GM19372 (cell line): ENCODE results near the gene FZR1.

Source experiments
- ATAC-seq: cut with Tn5 transposase; IDR thresholded peaks from one replicate; pipeline ENCODE4 v1.9.1; 2021; ENCODE audit warnings: mild to moderate bottlenecking, low read depth, moderate library complexity; ENCODE audit not compliant: unreplicated experiment

The FZR1 gene

DNA sequence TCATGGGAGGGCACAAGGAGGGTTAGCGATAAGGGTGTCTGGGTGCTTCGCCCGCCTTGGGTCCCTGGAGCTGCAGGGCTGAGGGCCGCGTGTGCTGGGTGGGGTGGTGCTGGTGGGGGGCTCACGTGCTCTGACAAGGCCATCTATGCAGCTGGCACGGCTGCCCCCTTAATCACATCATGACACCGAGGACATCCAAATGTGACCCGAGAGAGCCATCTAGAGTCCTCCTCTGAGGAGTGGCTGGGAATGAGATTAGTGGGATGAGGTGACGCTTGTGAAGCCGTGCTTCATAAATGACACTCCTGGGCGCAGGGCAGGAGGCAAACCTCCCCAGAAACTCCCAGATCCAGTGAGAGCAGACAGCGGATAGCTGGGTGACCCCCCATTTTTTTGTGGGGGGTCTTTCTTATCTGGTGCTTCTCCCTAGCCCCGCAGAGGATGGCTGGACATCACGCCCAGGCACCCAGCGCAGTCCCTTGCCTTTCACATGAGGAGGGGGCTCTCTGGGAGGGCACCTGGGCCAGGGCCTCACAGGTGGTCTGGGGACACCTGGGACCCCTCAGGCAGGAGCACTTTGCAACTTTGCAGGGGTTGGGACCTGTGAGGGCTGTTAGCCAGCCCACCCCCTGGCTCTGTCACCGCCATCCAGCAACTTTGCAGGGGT, 6.6 kb downstream of the FZR1 start:
- no peak for ATAC-seq

DNA sequence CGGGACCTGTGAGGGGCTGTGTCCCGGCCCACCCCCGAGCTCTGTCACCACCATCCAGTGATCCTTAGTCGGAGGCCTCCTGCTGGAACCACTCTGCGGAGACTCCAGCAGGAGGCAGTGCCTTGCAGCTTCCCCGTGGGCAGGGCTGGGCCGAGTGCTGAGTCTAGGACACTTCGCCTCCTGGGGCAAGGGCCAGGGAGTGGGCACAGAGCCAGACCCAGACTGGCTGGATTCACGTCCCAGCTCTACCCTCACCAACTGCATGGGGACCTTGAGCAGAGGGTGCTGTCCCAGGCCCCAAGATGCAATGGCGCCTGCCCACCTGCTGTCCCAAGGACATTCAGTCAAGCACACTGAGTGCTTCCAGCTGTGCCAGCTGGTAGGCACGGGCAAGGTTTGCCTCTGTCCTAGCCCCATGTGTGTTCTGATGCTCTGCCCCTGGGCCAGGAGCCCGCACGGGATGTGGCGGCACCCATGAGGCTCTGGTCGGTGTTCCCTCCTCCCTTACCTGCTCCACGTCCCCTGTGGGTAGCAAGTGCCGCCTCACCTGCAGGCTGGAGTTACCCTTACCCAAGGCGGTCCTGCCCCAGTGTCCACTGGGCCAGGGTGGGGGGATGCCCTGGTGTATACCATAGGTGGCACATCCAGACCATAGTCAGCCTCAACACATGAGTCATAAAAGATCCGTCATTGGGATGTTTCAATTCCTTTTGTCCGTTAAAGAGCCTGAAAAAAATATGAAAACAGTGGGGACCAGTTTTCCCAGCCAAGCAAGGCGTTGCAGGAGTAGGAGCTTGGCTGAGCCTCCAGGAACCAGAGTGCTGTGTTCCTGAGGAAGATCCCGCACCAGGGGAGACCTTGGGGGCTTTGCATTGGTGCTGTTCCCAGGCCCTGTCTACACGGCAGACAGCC, 7.4 kb downstream of the FZR1 start:
- no peak for ATAC-seq

DNA sequence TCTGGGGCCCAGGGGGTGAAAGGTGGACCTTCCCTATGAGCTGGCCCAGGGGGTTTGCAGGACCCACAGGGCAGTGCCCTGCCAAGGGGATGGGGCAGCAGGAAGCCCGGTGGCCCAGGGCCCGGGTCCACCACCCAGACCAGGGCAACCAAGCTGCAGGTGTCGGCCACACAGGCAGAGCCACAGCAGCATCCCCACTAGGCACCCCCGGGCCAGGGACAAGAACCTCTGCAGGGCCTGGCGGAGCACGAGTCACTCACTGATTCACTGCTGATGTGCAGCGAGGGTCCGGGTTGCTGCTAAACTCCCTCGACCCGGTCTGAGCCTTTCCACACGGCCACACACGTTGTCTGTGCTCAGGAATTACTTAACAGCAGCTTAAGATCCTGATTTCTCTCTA, 8.8 kb downstream of the FZR1 start:
- ATAC-seq, result no peak

DNA sequence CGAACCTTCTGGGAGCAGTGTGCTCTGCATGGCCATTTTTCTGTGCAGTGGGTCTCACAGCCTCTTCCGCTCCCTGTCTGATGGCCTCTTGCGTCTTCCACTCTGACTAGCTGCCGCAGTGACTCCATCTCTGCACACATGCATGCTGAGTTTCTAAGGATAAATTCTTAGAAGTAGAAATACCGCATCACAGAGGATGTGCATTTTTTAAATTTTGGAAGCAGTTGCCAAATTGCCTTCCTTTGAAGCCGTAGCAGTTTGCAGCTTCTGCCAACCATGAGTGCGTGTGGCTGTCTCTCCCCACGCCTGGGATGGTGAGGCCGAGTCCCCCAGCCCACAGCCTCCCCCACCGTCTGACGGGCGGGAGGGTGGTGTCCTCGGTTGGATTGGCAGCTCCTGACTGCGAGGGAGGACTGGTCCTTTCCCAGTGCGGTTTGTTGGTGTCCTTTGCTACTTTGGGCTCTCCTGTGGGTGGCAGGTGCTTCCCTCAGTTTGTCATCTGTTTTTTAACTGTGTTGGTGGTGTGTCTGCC, 9.8 kb downstream of the FZR1 start:
- no peak for ATAC-seq

DNA sequence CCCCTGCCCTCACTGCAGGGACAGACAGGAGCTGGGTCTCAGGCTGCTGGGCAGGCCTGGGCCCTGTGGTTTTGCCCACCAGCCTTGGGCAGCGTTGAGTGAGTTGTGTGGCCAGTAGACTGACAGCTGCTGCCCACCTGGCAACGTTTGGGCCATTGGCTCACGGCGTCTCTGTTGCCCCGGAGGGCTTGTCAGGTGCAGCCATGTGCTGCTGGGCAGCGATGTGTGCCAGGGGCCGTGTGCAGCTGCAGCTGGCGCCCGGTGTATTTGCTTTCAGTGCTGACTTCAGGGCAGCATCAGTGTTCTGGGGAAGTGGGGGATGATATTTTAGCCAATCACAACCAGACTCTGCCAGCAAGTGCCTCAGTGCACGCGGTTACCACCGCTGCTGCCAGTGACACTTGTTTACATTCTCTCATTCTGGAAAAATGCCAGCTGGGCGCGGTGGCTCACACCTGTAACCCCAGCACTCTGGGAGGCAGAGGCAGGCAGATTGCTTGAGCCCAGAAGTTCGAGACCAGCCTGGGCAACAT, 10.6 kb downstream of the FZR1 start:
- no peak for ATAC-seq

DNA sequence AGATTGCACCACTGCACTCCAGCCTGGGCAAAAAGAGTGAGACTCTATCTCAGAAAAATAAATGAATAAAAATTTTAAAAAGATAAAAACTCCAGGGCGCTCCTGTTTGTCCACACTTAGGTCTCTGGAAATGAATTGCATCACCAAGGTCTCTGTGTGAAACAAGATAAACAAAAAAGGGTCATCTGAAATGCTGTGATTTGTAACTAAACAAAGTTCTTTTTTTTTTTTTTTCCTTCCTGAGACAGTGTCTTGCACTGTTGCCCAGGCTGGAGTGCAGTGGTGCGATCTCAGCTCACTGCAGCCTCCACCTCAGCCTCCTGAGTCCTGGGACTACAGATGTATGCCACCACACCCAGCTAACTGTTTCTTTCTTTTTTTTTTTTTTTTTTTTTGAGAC, 11.5 kb downstream of the FZR1 start:
- no peak for ATAC-seq

DNA sequence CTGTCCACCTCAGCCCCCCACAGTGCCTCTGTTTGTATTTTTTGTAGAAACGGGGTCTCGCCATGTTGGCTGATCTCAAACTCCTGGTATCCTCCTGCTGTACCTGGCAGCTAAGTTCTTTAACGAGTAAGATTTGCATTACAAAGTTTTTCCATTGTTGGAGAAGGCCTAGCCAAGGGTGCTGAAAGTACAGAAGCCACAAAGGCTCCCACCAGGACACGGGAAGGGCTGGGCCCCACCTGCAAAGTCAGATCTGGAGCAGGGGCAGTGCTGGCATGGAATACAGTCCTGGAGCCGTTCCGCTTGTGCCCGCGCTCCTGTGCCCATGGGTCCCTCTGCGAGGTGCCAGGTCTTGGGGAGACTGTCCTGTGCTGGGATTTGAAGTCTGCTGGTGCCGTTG, 12.1 kb downstream of the FZR1 start:
- no peak for ATAC-seq

DNA sequence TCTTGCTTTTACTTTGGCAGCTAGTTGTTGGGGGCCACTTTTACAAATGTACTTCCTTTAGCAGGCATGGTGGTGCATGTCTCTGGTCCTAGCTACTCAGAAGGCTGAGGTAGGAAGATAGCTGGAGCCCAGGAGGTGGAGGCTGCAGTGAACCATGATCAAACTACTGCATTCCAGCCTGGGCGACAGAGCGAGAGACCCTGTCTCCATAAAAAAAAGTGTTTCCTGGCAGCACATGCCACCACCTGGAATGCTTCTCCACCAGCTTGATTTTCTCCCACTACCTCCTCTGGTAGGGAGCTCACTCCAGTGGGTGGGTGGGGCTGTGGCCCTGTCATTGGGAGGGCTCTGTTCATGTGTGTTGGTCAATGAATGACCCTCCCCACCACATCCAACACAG, 12.5 kb downstream of the FZR1 start:
- ATAC-seq, result no peak

DNA sequence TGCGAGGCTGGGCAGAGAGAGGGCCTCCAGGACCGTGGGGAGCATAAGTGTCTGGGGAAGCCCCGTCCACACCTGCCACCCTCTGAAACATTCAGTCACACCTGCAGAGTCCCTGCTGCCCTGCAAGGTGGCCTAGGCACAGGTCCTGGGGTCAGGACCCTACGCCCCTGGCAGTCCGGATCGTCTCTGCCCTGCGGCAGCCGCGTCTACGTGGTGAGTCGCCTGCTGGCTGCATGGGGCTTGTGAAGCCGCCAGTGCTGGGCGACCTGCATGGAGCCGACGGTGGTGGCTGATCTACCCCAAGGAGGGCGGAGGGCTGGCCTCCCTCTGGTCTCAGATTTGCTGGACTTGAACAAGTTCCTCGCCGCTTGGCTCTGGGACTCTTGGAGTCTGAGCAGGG, 13.0 kb downstream of the FZR1 start:
- no peak for ATAC-seq

DNA sequence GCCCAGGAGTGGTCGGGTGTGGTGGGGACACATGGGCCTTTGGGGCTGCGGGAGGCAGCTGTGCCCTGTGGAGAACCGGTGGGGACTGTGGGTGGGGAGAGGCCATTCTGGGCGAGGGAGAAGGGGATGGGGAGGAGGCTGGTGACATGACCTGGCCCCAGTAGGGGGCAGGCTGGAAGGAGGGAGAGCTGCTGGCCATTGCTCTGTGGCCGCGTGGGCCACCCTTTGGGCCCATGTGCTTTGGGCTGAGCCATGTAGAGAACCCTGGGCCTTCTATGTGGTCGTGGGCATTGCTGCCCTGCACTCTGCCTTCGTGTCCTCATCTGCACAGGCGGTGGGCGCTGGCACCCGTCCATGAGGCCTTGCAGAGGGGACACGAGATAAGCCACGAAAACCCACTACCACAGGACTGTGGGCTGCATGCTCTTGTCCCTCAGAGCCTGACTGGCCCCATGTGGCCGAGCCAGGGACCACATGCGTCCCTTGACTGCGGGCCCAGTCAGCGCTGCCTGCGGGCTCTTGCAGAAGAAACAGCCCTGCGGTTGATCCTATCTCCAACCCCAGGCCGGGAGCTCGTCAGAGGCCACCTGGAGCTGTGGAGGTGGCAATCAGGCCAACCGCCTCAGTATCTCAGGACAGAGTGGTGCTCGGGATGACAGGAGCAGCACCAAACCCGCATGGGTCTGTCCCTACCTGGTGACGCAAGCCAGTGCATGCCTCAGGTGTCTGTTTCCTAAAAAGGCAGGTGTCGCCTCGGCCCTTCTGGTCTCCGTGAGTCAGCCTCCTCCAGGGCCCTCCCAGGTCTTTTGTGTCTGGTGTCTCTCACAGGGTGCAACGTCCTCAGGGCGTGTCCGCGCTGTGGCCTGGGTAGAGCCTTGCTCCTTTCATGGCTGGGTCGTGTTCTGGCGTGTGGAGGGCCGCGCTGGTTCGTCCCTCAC, 14.3 kb downstream of the FZR1 start:
- no peak for ATAC-seq

DNA sequence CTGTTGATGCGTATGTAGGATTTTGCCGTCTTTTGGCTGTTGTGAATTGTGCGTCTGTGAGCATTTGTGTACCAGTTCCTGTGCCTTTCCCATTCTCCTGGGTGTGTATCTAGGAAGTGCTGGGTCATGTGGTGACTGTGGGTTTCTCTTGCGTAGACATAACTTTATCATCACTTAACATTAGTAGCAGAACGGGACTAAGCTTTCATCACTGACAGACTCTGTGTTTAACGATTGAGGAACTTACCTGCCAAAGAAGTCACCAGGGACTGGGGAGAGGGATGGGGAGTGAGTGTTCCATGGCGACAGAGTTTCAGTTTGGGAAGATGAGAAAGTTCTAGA, 15.0 kb downstream of the FZR1 start:
- no peak for ATAC-seq

DNA sequence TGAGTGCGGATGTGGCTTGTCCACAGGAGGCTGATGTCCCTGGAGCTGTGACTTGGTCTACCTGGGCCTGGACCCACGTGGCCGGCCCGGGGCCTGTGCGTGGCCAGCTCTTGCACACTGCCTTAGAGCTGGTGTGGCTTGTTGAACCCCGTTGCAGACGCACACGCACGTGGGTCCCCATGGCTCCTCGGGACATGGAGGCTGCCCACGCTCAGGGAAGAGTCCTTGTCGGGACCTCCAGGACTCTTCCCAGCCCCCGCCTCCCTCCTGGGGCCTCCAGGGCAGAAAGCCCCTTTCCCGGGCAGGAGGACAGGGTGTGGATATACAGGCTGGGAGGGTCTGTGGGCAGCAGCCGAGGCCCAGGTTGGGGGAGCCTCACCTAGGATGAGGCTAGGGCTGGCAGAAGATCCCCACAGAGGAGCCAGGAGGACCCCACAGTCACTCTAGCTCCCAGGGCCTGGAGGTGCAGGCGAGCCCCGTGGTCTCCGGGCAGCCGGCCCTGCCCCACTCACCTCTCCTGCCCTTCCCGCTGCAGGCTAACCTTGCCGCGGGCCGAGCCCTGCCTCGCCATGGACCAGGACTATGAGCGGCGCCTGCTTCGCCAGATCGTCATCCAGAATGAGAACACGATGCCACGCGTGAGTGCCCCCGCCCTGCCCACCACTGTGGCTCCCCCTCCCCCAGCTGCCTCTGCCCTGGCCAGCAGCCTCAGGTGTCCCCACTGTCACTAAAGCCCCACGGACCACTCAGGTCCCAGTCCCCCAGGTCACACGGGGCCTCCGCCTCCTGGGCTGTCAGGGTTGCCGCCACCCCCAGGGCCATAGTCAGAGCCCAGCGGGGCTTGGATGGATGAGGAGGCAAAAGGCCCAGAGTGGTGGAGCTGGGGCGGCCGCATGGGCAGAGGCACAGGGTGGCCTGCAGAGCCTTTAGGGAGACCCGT, 16.6 kb downstream of the FZR1 start:
- no peak for ATAC-seq

DNA sequence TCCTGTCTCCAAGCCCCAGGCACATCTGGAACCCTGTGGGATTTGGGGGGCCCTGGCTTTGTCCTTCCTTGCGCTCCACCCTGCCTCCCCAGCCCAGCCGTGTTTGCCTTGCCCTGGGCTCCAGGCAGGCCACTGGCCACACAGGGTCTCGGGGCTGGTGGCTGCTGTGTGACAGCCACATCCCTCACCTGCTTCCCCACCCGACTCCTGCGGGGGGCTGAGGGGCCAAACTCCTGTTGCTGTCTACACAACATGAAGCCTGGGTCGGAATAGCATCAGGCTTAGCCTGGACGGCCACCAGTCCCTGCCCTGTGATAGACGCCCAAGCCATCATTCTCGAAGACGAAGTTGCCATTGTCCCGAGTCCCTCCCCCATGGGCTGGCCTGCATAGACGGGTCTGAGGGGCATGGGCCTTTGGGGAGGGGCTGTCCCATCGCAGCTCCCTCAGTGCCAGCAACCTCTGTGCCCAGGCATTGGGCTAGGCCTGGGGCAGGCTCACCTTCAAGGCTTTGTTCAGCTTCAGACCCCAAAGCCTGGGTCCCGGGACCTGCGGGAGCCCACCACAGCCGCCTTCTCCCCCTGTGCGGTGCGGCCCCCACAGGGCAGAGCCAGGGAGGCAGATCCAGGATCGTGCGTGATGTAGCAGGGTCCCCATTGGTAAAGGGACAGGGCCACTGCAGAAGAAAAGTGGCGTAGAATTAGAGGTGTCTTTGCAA, 17.4 kb downstream of the FZR1 start:
- no peak for ATAC-seq

DNA sequence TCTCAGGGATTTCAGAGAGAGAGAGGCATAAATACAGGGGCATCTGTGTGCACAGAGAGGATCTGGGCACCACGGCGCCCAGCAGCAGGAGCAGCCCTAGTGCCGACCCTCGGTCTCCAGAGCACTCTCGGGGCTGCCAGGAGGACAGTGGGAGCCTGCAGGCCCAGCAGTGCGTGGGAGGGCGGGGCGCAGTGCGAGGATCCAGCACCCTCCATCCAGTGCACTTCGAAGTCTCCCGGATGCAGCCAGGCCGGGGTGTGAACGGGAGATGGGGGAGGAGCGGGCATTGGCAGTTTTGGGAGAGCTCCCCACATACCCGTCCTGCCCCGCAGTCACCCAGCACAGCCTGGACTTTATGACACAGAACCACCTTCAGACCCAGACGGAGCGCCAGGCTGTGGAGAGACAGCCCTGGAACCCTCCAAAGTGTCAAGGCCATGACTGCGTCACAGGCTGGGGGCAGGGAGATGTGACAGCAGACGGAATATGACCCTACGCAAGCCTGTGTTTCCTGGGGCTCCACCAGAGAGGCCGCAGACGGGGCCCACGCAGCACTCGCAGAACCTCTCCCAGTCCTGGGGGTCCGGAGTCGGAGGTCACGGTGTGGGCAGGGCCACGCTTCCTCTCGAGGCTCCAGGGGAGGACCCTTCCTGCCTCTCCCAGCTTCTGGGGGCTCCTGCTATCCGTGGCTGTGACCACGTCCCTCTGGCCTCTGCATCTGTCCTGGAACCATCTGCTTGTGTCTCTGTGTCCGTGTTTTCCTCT, 18.1 kb downstream of the FZR1 start:
- ATAC-seq, result no peak

DNA sequence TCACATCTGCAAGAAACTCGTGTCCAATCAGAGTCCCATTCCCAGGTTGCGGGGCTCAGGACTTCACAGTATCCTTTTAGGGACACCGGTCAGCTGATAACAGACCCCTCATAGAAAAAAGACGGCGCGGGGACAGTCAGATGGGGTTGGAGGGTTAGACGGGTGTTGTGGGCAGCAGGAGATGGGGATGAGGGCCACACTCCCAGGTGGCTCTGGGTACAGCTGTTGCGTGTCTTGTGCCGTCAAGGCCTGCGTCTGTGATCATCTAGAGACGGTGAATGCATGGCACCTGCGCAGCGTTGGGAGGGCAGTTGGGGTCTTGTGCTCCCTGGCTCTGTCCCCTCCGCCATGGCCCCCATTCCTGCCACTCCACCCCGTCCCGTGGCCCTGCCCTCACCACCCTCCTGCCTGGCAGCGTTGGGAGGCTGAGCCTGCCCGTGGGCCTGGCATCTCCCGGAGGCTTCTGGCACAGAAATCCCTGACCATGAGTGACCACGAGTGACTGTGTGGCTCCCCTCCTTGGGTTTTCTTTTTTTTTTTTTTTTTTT, 18.9 kb downstream of the FZR1 start:
- no peak for ATAC-seq

DNA sequence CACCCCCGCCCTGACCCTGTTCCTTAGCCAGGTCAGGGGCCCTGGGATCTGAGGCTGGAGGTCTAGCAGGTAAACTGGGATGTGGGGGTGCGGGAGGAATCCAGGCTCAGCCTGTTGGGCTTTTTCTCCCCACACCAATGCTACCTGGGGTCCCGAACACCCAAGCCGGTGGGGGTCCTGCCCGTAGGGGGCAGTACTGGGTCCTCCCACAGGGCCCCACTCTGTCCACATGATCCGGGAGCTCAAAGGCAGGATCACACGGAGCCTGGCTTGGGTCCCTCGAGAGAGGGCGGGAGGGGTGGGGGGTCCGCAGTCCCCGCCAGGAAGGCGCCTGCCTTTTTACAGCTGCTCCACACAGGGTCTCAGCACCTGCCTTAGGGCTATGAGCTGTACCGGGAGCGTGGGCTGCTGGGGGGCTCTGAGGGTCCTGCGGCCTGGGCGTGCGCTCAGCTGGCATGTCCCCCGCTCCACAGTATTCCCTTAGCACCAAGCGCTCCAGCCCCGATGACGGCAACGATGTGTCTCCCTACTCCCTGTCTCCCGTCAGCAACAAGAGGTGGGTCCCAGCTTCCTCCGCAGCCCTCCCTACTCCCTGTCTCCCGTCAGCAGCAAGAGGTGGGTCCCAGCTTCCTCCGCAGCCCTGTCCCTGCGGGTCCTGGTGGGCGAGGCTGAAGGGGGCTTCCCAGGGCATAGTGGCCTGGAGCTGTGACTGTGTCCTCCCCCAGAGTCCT, 20.6 kb downstream of the FZR1 start:
- ATAC-seq, result no peak

DNA sequence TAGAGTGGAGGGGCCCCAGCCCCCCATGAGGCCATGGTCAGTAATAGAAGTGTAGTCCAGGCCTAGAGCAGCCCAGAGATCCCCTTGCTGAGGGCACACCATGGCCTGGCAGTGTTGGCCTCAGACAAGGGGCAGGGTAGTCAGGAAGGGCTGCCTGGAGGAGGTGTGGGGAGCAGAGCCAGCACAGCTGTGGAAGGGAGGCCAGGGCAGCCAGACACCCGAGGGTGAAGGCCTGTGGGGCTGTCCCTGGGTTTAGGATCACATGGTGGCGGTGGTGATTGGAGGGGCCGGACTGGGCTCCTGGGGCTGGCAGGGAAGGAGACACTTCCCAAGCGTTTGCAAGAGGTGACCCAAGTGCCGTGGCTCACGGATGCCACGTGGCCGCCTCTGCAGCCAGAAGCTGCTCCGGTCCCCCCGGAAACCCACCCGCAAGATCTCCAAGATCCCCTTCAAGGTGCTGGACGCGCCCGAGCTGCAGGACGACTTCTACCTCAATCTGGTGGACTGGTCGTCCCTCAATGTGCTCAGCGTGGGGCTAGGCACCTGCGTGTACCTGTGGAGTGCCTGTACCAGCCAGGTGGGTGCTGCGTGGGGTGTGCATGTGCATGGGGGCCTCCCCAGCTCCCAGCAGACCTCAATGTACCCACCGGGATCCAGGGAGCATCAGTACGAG, 21.3 kb downstream of the FZR1 start:
- no peak for ATAC-seq
